Smooth muscle cell of the brain vasculature (primary cell): ENCODE measurements around the gene ANXA2.

Experiments
- DNase-seq: peaks from one replicate; pipeline ENCODE4 v3.0.0-alpha.2; 2012; ENCODE audit warnings: low read depth, low spot score

ANXA2 gene

GRCh38 chr15:60299452-60300047 is 98.2 kb downstream of the ANXA2 start:
- no peak for DNase-seq
